Fibroblast of lung (primary cell): ENCODE measurements around the gene EIF1AD. TPM values are rescaled to one million over a fixed set of nuclear protein-coding genes. Genes with fewer than 3 reads are reported as not detected.
A peak's percentile ranks its signal among the peaks of the same experiment; 100 is the strongest.

Experiments
- DNase-seq, 2 donors: peaks; one replicate each; pipeline versions ENCODE4 v3.0.0 to v3.0.0-alpha.2; 2010; ENCODE audit warnings: low read depth in 2 of 2
- H2AFZ ChIP-seq: 2 replicates; pipeline ENCODE4 v1.5.1; 2012; ENCODE audit warnings: low read length, control low read depth, inconsistent platforms
- H3K27ac ChIP-seq: 2 replicates; pipeline ENCODE4 v1.5.1; 2011; ENCODE audit warnings: low read length, control low read depth; ENCODE audit not compliant: insufficient read depth
- H3K27me3 ChIP-seq: 2 replicates; pipeline ENCODE4 v1.5.1; 2011; ENCODE audit warnings: mild to moderate bottlenecking, low read length; ENCODE audit not compliant: control insufficient read depth, insufficient read depth
- H3K36me3 ChIP-seq: 2 replicates; pipeline ENCODE4 v1.5.1; 2011; ENCODE audit warnings: low read length; ENCODE audit not compliant: control insufficient read depth, insufficient read depth
- H3K4me1 ChIP-seq: 2 replicates; pipeline ENCODE4 v1.5.1; 2011; ENCODE audit warnings: low read length; ENCODE audit not compliant: control insufficient read depth, insufficient read depth; ENCODE audit errors: extremely low read depth
- H3K4me2 ChIP-seq: 2 replicates; pipeline ENCODE4 v1.5.1; 2011; ENCODE audit warnings: low read length, control low read depth; ENCODE audit not compliant: insufficient read depth; ENCODE audit errors: extremely low read depth
- H3K4me3 ChIP-seq, 4 experiments: fragments of 200-600 bp in 1 of 4; sonication (generic) in 1 of 4; replicated peaks in 1 of 4; 2 replicates each; pipeline ENCODE4 v1.5.1; 2011 to 2016; ENCODE audit warnings: low read length in 4 of 4, low read depth in 3 of 4, mild to moderate bottlenecking in 3 of 4, control low read depth in 2 of 4, inconsistent platforms in 1 of 4, mixed read lengths in 1 of 4; ENCODE audit not compliant: insufficient read depth in 1 of 4; ENCODE audit errors: control extremely low read depth in 1 of 4
- H3K79me2 ChIP-seq: 2 replicates; pipeline ENCODE4 v1.5.1; 2012; ENCODE audit warnings: mild to moderate bottlenecking, low read length, inconsistent platforms; ENCODE audit not compliant: control insufficient read depth, insufficient read depth
- H3K9ac ChIP-seq: 2 replicates; pipeline ENCODE4 v1.5.1; 2011; ENCODE audit warnings: mild to moderate bottlenecking, low read length, control low read depth; ENCODE audit not compliant: insufficient read depth
- H3K9me3 ChIP-seq: 2 replicates; pipeline ENCODE4 v1.5.1; 2012; ENCODE audit warnings: low read depth, low read length; ENCODE audit not compliant: control insufficient read depth, insufficient read depth
- H4K20me1 ChIP-seq: 2 replicates; pipeline ENCODE4 v1.5.1; 2011; ENCODE audit warnings: low read length; ENCODE audit not compliant: control insufficient read depth, insufficient read depth; ENCODE audit errors: extremely low read depth
- EZH2 ChIP-seq: IDR thresholded peaks from 2 replicates; pipeline ENCODE4 v1.5.1; 2012; ENCODE audit warnings: low read length, control low read depth, mild to moderate bottlenecking; ENCODE audit errors: missing control alignments
- polyA plus RNA-seq, 2 donors: library from polyadenylated mRNA; depleted of rRNA in 1 of 2; stranded (reverse) in 1 of 2; unstranded in 1 of 2; fragments of >200 nt; gene quantifications; 2 replicates each; pipeline ENCODE4 v1.2.1, GENCODE V29; 2011 to 2012; ENCODE audit warnings: missing spikeins in 1 of 2
- total RNA-seq: library from RNA; depleted of rRNA; stranded (reverse); fragments of >200 nt; gene quantifications from 2 replicates; pipeline ENCODE4 v1.2.1, GENCODE V29; 2014
- TF ChIP-seq, protein P1 (sequence below), 2 donors: IDR thresholded peaks in 1 of 2; conservative IDR thresholded peaks in 1 of 2; 1 replicate in 1 of 2; 2 replicates in 1 of 2; pipeline ENCODE4 v1.5.1; 2011 to 2012; ENCODE audit warnings: low read length in 2 of 2, control low read depth in 1 of 2, inconsistent platforms in 1 of 2, low read depth in 1 of 2, mild to moderate bottlenecking in 1 of 2

The EIF1AD gene
- total and polyA plus RNA-seq, 2 donors (not counting 1 experiment from before 2014, with no cell fraction given), result 23.5 to 26.2 TPM

DNA sequence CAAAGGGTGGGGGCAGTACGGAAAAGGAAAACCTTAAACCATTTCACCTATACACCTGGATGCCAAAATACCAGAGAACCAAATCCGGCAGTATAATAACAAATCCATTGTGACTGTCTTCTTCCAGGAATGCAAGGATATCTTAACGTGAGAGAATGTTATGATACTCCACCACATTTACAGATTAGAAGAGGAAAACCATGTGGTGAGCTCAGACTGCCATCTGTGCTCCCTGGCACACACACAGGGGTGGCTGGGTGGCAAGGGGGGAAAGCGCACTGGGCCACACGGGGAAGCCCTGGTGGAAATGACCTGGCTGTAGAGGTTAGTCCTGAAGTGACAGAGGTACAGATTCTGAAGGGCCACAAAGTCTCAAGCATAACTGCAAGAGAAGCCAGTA, 9.9 kb downstream of the EIF1AD start:
- H3K4me2 ChIP-seq, result no peak overlapping the region
- no peaks in the 10 kb centered on the region for H4K20me1 ChIP-seq
- H3K79me2 ChIP-seq, result no peaks in the 10 kb centered on the region
- H3K36me3 ChIP-seq, result no peaks in the 10 kb centered on the region
- H3K9ac ChIP-seq, result no peak overlapping the region
- no peaks in the 10 kb centered on the region for H3K9me3 ChIP-seq
- H3K27me3 ChIP-seq, result no peaks in the 10 kb centered on the region
- DNase-seq, result peak in 1 of 2 donors; percentile 23
- H2AFZ ChIP-seq, result no peak overlapping the region
- no peak overlapping the region for H3K27ac ChIP-seq
- no peaks in the 10 kb centered on the region for H3K4me1 ChIP-seq
- H3K4me3 ChIP-seq, result no peak overlapping the region
- no peak for TF ChIP-seq EZH2
- TF ChIP-seq, protein P1, sequence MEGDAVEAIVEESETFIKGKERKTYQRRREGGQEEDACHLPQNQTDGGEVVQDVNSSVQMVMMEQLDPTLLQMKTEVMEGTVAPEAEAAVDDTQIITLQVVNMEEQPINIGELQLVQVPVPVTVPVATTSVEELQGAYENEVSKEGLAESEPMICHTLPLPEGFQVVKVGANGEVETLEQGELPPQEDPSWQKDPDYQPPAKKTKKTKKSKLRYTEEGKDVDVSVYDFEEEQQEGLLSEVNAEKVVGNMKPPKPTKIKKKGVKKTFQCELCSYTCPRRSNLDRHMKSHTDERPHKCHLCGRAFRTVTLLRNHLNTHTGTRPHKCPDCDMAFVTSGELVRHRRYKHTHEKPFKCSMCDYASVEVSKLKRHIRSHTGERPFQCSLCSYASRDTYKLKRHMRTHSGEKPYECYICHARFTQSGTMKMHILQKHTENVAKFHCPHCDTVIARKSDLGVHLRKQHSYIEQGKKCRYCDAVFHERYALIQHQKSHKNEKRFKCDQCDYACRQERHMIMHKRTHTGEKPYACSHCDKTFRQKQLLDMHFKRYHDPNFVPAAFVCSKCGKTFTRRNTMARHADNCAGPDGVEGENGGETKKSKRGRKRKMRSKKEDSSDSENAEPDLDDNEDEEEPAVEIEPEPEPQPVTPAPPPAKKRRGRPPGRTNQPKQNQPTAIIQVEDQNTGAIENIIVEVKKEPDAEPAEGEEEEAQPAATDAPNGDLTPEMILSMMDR (conservative IDR thresholded peaks at IDR 0.05 in 1 of 2, IDR thresholded peaks at IDR 0.05 in 1 of 2; ENCODE audit: low read depth in 1 of 2, low read length in 2 of 2), result no peak

DNA sequence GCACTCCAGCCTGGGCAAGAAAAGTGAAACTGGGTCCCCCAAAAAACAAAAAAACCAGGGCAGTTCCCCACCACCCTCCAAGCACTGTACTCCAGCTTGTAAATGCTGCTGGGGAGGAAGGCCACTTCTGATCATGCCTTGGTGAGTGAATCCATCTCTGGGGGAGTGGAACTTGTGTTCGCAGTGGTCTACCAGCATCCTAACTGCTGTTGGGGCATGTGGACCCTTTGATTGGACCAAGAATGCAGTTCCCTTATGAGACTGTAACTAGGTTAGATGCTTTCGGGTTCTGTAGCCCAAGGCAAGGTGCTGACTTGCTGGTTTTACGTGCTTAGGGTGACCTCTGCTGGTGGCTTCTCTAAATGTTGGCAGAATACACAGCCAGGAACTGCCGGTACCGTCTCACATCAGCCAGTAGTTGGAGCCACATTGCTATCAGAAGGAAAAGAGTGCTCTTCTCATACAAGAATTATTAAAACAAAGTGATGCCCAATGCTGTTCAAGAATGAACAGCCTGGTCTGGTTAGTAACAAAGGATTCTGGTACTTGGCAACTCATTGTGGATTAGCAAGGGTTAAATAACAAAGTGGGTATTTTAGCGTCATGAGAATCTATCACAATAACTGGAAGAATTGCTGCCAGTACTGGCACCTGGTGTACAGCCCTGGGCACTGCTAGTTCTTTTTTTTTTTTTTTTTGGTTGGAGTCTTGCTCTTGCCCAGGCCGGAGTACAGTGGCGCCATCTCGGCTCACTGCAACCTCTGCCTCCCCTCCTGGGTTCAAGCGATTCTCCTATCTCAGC, 13.0 kb downstream of the EIF1AD start:
- no peak overlapping the region for H2AFZ ChIP-seq
- no peak overlapping the region for H3K27ac ChIP-seq
- TF ChIP-seq EZH2, result no peak
- TF ChIP-seq, protein P1 (conservative IDR thresholded peaks at IDR 0.05 in 1 of 2, IDR thresholded peaks at IDR 0.05 in 1 of 2; ENCODE audit: low read depth in 1 of 2, low read length in 2 of 2), result peak; percentile 94 to 95

DNA sequence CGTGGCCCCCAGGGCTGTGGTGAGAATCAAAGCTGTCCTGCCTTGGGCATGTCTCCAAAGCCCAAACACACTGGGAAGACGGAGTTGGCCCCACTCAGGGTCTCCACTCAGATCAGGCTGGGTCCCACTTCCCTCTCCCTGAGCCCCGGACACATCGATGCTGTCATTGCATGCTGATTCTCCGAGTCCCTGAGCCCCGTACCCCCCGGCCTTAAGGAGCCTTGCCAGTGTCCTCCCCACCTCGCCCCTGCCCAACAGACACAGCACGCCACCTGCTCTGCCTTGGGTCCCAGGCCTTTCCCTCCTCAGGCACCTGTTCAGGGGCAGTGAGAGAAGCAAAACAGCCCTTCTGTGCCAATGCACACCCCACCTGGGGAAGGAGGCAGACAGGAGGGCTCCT, 14.6 kb downstream of the EIF1AD start:
- no peak overlapping the region for H3K4me2 ChIP-seq
- no peaks in the 10 kb centered on the region for H3K4me1 ChIP-seq
- H3K9ac ChIP-seq, result no peak overlapping the region
- no peaks in the 10 kb centered on the region for H3K9me3 ChIP-seq
- H2AFZ ChIP-seq, result no peak overlapping the region
- no peak for DNase-seq
- no peak for TF ChIP-seq EZH2
- TF ChIP-seq, protein P1 (conservative IDR thresholded peaks at IDR 0.05 in 1 of 2, IDR thresholded peaks at IDR 0.05 in 1 of 2; ENCODE audit: low read depth in 1 of 2, low read length in 2 of 2), result no peak
- H4K20me1 ChIP-seq, result no peaks in the 10 kb centered on the region
- H3K4me3 ChIP-seq, result no peak overlapping the region
- H3K27me3 ChIP-seq, result no peaks in the 10 kb centered on the region
- H3K27ac ChIP-seq, result no peak overlapping the region
- H3K79me2 ChIP-seq, result no peaks in the 10 kb centered on the region
- H3K36me3 ChIP-seq, result no peaks in the 10 kb centered on the region

More for the DNA sequence above, 13.0 kb downstream of the EIF1AD start:
- H3K4me2 ChIP-seq, result no peak overlapping the region
- no peaks in the 10 kb centered on the region for H4K20me1 ChIP-seq
- no peaks in the 10 kb centered on the region for H3K79me2 ChIP-seq
- DNase-seq, result peak; percentile 89 to 97
- H3K27me3 ChIP-seq, result no peaks in the 10 kb centered on the region
- no peaks in the 10 kb centered on the region for H3K36me3 ChIP-seq
- no peaks in the 10 kb centered on the region for H3K9me3 ChIP-seq
- H3K4me1 ChIP-seq, result no peaks in the 10 kb centered on the region
- no peak overlapping the region for H3K4me3 ChIP-seq
- no peak overlapping the region for H3K9ac ChIP-seq
